C4-2B (cell line): ENCODE results near the gene ZNF860.

Experiments used
- H3K27ac ChIP-seq: fragments of 450-650 bp; 2 replicates; pipeline ENCODE4 v1.5.1; 2017
- CTCF ChIP-seq: fragments of 450-650 bp; conservative IDR thresholded peaks from 2 replicates; pipeline ENCODE4 v1.5.1; 2017; ENCODE audit warnings: mild to moderate bottlenecking
- ZFX ChIP-seq: fragments of 450-650 bp; IDR thresholded peaks from 2 replicates; pipeline ENCODE4 v1.6.1; 2017

Gene ZNF860

DNA sequence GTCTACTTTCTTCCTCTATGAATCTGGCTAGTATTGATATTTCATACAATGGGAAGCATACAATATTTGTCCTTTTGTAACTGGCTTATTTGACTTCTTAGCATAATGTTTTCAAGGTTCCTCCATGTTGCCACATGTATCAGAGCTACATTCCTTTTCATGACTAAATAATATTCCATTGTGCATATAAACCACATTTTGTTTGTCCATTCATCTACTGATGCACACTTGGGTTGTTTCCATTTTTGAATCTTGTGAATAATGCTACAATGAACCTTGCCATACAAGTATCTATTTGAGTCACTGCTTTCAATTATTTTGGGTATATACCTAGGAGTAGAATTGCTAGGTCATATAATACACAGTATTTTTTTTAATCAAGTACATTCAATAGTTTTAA lies 38.5 kb upstream of the ZNF860 start:
- no peak overlapping the region for H3K27ac ChIP-seq
- no peak for TF ChIP-seq CTCF
- no peak for TF ChIP-seq ZFX

GRCh38 chr3:31945738-31946052 lies 35.9 kb upstream of the ZNF860 start:
- TF ChIP-seq ZFX (no peak), CTCF (no peak)
- H3K27ac ChIP-seq = no peak overlapping the region

DNA sequence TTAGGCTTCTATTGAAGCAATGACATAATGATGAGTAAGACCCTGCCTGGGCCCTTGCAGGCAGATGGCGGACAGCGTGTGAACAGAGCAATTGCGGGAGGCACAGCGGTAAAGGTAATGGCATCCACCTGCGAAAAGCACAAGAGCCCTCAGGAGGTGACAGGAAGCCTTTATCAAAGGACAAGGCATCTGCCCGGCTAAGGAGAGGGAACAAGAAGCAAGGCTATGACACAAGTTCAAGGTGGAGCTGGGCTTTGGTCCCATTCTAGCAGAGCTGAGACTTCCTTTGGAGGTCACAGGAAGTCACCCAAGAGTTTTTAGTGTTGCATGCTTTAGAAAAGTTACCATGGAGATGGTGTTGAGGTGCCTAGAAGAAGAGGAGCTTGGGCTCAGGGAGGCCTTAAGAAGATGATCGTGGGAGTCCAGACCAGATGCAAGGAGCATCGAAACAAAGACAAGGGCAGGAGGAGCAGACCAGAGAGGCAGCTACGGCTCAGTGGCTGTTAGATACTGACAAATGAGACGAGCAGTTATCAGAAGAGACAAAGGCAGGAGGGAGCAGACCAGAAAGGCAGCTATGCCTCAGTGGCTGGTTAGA lies 35.0 kb upstream of the ZNF860 start:
- no peak overlapping the region for H3K27ac ChIP-seq
- no peak for TF ChIP-seq ZFX
- no peak for TF ChIP-seq CTCF

- TF ChIP-seq CTCF (no peak), ZFX (no peak)
- H3K27ac ChIP-seq = no peak overlapping the region
Observed at GRCh38 chr3:31947162-31947561, 34.4 kb upstream of the ZNF860 start.

DNA sequence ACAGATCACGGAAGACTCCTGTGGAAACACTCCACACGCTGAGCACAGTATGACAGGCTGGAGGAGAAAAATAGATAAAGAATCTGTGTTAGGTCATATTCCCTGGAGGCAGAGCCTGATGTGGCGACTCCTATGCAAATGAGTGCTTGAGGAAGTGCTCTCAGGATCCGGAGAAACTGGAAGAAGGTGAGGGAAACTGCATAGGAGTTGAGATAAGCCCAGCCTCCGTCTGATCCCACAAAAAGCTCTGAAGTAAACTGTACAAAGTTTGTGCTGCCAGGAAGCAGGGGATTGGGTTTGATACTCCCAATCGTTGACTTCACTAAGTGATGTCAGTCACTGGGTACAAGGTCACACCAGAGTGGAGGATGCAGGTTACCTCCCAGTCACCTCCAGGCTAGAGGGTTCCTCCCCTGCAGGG lies 33.9 kb upstream of the ZNF860 start:
- no peak overlapping the region for H3K27ac ChIP-seq
- TF ChIP-seq ZFX = no peak
- TF ChIP-seq CTCF = no peak

DNA sequence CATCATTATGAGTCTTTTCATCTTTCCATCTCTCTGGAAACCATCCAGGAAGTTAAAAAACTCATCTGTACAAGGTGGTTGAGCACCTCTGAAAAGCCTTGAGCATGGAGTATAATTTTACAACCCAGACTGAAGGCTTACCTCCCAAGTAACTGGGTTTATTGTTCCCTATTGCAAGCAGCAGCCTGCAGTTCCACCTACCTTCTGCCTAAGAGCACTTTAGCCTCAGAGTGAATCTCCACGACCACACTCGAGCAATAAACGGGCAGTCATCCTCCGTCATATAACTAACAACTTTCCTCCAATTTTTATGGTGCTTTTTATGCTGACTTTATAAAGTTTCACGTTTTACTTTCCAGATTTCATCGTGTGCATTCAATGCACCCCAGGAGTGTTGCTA lies 33.3 kb upstream of the ZNF860 start:
- H3K27ac ChIP-seq = no peak overlapping the region
- TF ChIP-seq CTCF = no peak
- no peak for TF ChIP-seq ZFX

DNA sequence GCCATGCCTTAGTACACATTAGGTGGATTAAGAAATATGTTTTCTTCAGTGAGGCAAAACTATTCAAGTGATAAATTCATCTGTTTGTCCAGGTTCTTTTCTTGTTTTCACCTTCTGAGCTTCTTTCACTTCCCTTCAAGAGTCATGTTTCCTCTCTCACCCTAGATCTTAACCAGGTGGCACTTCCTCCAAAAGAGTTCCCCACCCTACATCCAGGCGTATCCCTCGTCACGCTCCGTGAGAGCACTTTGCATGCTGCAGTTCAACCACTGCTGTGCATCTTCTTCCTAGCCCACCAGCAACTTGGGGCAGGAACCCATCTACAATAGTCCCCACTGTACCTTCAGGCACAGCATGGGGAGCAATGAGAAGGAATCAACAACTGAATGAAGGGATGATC lies 29.3 kb upstream of the ZNF860 start:
- H3K27ac ChIP-seq = no peak overlapping the region
- TF ChIP-seq ZFX (no peak), CTCF (no peak)
